ENCODE measurements around the gene SLC36A3. TPM values are rescaled to one million over a fixed set of nuclear protein-coding genes. Genes with fewer than 3 reads are reported as not detected.
A peak's percentile ranks its signal among the peaks of the same experiment; 100 is the strongest.

The SLC36A3 gene
- total and polyA plus RNA-seq, 11 donors = not detected

DNA sequence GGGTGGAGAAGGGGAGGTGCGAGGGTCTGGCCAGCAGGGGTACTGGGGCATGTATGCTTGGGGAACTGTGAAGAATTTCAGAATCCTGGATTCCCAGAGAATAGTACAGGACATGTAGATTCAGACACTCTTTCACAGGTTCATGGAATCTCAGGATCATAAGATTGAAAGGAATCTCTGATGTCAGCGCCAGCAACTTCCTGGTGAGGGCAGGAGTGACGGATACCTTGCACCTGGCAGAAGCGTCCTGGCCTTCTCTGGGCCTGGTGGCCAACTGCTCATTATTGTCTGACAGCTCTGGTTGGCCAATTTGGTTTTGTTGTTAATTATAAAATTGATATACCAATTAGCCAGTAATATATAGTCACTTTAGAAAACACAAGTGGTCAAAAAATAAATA, 43.6 kb downstream of the SLC36A3 start:
- ATAC-seq (no peak), DNase-seq (no peak)
- no peak overlapping the region for H3K27ac ChIP-seq
- intact Hi-C loops (cut with DNase I) = no loop called here
- no peaks in the 10 kb centered on the region for H3K9me3 ChIP-seq
- peaks cover 0 to 51% (median 12%) of the 10 kb centered on the region in 12 donors for H3K4me1 ChIP-seq
- no peak overlapping the region for H3K4me3 ChIP-seq
- 94 to 97% (median 95%) methylated on average over 4 of the region's 4 CpGs for WGBS, 4 donors
- peaks cover 0 to 34% (median 27%) of the 10 kb centered on the region in 9 donors for H3K36me3 ChIP-seq
- TF ChIP-seq, protein P1, sequence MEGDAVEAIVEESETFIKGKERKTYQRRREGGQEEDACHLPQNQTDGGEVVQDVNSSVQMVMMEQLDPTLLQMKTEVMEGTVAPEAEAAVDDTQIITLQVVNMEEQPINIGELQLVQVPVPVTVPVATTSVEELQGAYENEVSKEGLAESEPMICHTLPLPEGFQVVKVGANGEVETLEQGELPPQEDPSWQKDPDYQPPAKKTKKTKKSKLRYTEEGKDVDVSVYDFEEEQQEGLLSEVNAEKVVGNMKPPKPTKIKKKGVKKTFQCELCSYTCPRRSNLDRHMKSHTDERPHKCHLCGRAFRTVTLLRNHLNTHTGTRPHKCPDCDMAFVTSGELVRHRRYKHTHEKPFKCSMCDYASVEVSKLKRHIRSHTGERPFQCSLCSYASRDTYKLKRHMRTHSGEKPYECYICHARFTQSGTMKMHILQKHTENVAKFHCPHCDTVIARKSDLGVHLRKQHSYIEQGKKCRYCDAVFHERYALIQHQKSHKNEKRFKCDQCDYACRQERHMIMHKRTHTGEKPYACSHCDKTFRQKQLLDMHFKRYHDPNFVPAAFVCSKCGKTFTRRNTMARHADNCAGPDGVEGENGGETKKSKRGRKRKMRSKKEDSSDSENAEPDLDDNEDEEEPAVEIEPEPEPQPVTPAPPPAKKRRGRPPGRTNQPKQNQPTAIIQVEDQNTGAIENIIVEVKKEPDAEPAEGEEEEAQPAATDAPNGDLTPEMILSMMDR (IDR thresholded peaks at IDR 0.05) = no peak
- TF ChIP-seq POLR2A (IDR thresholded peaks at IDR 0.05) = no peak
- no peaks in the 10 kb centered on the region for H3K27me3 ChIP-seq

DNA sequence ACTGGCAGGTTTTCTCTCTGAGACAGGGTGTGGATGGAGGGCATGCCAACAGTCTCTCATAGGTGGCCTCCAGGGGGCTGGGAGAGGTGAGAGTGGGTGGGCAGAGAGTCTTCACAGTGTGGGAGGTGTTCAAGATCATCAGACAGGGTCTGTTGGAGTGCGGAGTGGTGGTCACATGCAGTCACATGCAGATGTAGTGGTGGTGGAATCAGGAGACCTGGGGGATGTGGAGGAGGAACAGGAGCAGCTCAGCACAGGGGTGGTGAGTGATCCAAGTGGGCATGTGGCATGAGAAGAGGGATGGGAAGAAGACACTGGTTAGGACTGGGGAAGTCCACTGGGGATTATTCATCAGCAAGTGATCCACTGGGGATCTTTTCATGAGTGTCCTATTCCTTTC, 44.8 kb downstream of the SLC36A3 start:
- intact Hi-C loops (cut with DNase I) = no loop called here

DNA sequence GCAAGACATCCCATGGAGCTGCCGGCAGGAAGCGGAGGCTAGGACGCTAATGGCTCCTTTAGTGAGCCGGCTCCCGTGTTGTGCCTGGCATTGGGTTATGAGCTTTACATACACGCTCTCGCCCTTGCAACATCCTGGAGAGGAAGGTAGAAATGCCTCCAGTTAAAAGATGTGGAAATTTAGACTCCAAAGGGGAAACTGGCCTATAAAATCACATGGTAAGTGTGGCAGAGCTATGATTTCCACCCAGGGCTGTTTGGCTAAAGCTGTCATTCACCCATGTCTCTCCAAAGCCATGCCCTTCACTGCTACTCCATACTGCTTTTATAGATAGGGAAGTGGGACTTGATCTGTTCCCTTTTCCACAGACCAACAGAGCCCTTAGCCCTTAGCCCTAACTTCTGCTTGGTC, 45.4 kb downstream of the SLC36A3 start:
- intact Hi-C loops (cut with DNase I) = no loop called here
- Histone ChIP-seq H3K27me3 (no peaks in the 10 kb centered on the region), H3K4me1 (peaks cover 0 to 58% (median 22%) of the 10 kb centered on the region in 12 donors), H3K36me3 (peaks cover 0 to 28% (median 23%) of the 10 kb centered on the region in 9 donors), H3K9me3 (no peaks in the 10 kb centered on the region), H3K27ac (peak overlapping the region in 2 of 12 donors; percentile 16 to 72), H3K4me3 (no peak overlapping the region)
- TF ChIP-seq, protein P1 (IDR thresholded peaks at IDR 0.05) = no peak
- no peak for TF ChIP-seq POLR2A (IDR thresholded peaks at IDR 0.05)
- ATAC-seq (peak in 3 of 4 donors; percentile 40 to 59 (median 46)), DNase-seq (no peak)
- WGBS, 4 donors = 94 to 95% (median 95%) methylated on average over 7 of the region's 7 CpGs

More for the DNA sequence above, 44.8 kb downstream of the SLC36A3 start:
- Histone ChIP-seq H3K4me3 (no peak overlapping the region), H3K27me3 (no peaks in the 10 kb centered on the region), H3K4me1 (peaks cover 0 to 56% (median 19%) of the 10 kb centered on the region in 12 donors), H3K9me3 (no peaks in the 10 kb centered on the region), H3K27ac (peak overlapping the region in 1 of 12 donors; percentile 72), H3K36me3 (peaks cover 0 to 31% (median 26%) of the 10 kb centered on the region in 9 donors)
- no peak for ATAC-seq
- WGBS, 4 donors = 0 to 96% (median 38%) methylated on average over 1 of the region's 1 CpG
- TF ChIP-seq, protein P1 (IDR thresholded peaks at IDR 0.05) = no peak
- TF ChIP-seq POLR2A (IDR thresholded peaks at IDR 0.05) = no peak
- DNase-seq = no peak

DNA sequence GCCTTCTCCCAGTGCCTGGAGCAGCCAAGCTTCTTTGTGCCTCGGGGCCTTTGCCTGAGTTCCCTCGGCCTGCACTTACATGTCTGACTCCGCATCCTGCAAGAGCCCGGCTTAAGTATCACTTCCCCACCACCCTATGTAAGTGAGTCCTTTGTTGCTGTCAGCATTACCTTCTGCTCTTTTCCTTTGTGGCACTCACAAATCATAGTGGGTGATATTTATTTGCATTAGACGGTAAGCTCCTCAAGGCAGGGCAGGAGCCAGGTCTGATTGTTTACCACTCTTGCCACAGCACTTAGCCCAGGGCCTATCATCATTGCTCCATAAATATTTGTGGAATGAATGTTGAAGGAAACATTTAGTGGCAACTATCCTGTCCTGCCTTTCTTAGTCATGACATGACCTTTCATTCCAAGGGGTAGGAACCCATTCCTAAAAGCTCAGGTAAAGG, 45.8 kb downstream of the SLC36A3 start:
- intact Hi-C loops (cut with DNase I) = no loop called here
- DNase-seq = no peak
- Histone ChIP-seq H3K4me3 (no peak overlapping the region), H3K27me3 (no peaks in the 10 kb centered on the region), H3K9me3 (no peaks in the 10 kb centered on the region), H3K4me1 (peaks cover 0 to 59% (median 23%) of the 10 kb centered on the region in 12 donors), H3K27ac (peak overlapping the region in 2 of 12 donors; percentile 16 to 72), H3K36me3 (peaks cover 0 to 28% (median 23%) of the 10 kb centered on the region in 9 donors)
- no peak for ATAC-seq
- no peak for TF ChIP-seq POLR2A (IDR thresholded peaks at IDR 0.05)
- TF ChIP-seq, protein P1 (IDR thresholded peaks at IDR 0.05) = no peak
- 73 to 85% (median 81%) methylated on average over 5 of the region's 5 CpGs for WGBS, 4 donors

All from heart left ventricle (tissue), 16 donors.